Bronchial epithelial cell (primary cell): Measurements from ENCODE around the gene STK31. TPM values are rescaled to one million over a fixed set of nuclear protein-coding genes. Genes with fewer than 3 reads are reported as not detected.
"Not testable (repeated sequence)": the region's sequence is repeated elsewhere in the genome, so short reads cannot be mapped to it uniquely, and the experiment has no call there.

ENCODE experiments used
- DNase-seq: peaks from one replicate; pipeline ENCODE4 v3.0.0-alpha.2; 2010; ENCODE audit warnings: low read depth
- FAIRE-seq: peaks from 2 replicates; lab custom pipeline; 2011; peaks lifted over from hg19 to GRCh38; lab: Jason Lieb, UNC
- H3K27me3 ChIP-seq: 2 replicates; pipeline ENCODE4 v1.5.1; 2011; ENCODE audit warnings: low read length; ENCODE audit not compliant: control insufficient read depth, insufficient read depth
- H3K36me3 ChIP-seq: 2 replicates; pipeline ENCODE4 v1.5.1; 2011; ENCODE audit warnings: low read length; ENCODE audit not compliant: control insufficient read depth, insufficient read depth
- H3K4me3 ChIP-seq: 2 replicates; pipeline ENCODE4 v1.5.1; 2011; ENCODE audit warnings: mild to moderate bottlenecking, low read depth, low read length, control low read depth
- CTCF ChIP-seq: IDR thresholded peaks from 2 replicates; pipeline ENCODE4 v1.5.1; 2011; ENCODE audit warnings: mild to moderate bottlenecking, moderate library complexity, low read length, control low read depth, inconsistent platforms; ENCODE audit not compliant: insufficient read depth, severe bottlenecking
- total RNA-seq: library from RNA; depleted of rRNA; stranded (reverse); fragments of >200 nt; gene quantifications from 2 replicates; pipeline ENCODE4 v1.2.1, GENCODE V29; 2014

The STK31 gene
- total RNA-seq, 1 donor from 2014 or later, result under 0.01 TPM

DNA sequence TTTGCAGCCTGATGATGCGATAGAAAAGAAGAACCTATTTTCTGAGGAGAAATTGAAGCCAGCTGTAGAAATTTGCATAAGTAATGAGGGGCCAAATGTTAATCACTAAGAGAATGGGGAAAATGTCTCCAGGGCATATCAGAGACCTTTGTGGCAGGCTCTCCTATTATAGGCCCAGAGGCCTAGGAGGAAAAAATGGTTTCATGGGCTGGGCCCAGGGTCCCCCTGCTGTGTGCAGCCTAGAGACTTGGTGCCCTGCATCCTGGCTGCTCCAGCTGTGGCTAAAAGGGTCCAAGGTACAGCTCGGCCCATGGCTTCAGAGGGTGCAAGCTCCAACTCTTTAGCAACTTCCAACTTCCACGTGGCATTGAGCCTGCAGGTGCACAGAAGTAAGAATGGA is 123.4 kb downstream of the STK31 start:
- H3K4me3 ChIP-seq, result no peak overlapping the region
- no peaks in the 10 kb centered on the region for H3K36me3 ChIP-seq
- FAIRE-seq (no peak), DNase-seq (no peak)
- TF ChIP-seq CTCF, result no peak
- no peaks in the 10 kb centered on the region for H3K27me3 ChIP-seq

GRCh38 chr7:23844837-23845236 is 134.8 kb downstream of the STK31 start:
- DNase-seq (peak; percentile 34), FAIRE-seq (peak; percentile 36)
- not testable (repeated sequence) for H3K36me3 ChIP-seq, H3K27me3 ChIP-seq, H3K4me3 ChIP-seq

DNA sequence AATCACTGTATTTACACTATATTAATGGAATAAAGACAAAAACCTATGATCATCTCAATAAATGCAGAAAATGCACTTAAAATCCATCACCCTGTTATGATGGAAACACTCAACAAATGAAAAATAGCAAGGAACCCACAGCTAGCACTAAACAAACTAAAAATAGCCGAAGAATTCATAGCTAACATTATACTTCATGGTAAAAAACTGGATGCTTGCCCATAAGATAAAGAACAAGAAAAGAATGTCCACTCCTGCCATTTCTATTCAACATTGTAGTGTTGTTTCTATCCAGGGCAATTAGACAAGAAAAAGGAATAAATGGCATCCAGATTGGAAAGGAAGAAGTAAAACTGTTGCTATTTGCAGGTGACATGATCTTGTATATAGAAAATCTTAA is 142.1 kb downstream of the STK31 start:
- TF ChIP-seq CTCF, result no peak
- Histone ChIP-seq H3K4me3 (no peak overlapping the region), H3K27me3 (no peaks in the 10 kb centered on the region), H3K36me3 (no peaks in the 10 kb centered on the region)
- DNase-seq (no peak), FAIRE-seq (no peak)

DNA sequence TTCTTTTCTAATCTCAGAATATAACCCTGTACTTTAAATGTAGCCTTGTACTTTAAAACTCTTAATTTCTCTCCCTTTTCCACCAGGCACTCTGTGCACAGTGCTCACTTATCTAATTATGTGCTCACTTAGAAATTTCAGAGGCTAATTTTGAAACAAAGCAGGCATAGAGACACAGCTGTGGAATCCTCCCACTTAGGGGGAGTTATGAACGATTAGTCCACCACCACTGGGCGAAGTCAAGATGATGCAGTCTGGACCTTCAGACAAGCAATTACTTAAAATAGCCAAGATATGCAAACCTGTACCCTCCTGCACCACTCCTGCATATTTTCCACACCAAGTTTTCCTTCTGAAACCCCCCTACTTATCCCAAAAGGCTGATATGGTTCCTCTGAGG is 143.0 kb downstream of the STK31 start:
- H3K4me3 ChIP-seq, result no peak overlapping the region
- no peak for TF ChIP-seq CTCF
- no peaks in the 10 kb centered on the region for H3K36me3 ChIP-seq
- DNase-seq (no peak), FAIRE-seq (no peak)
- H3K27me3 ChIP-seq, result no peaks in the 10 kb centered on the region

DNA sequence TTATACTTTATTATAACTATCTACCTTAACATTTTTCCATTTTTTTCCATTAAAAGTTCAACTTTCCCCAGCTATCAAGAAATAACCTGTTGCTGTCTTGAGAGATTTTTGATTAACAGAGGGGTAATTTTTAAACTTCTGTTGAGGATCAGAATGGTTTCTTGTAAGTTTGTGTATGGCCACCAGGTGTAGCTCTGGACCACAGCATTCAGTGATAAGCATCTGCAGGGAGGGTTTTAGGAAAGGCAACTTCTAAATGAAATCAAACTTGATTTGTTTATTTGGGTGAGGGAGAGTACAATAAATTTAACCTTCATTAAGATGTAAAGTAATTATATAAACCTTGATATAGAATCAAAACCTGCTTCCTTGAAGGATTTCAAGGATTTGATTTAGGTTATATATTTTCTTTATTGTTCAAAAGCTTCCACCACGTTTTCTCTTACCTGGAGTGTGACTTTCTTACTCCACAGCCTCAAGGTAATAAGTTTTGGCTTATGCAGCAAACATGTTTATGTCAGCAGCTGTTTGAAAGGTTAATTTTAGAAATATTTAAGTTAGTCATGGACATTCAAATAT is 153.3 kb downstream of the STK31 start:
- Histone ChIP-seq H3K27me3 (no peaks in the 10 kb centered on the region), H3K36me3 (no peaks in the 10 kb centered on the region), H3K4me3 (no peak overlapping the region)
- DNase-seq (peak; percentile 57), FAIRE-seq (no peak)
- TF ChIP-seq CTCF, result peak; percentile 56

DNA sequence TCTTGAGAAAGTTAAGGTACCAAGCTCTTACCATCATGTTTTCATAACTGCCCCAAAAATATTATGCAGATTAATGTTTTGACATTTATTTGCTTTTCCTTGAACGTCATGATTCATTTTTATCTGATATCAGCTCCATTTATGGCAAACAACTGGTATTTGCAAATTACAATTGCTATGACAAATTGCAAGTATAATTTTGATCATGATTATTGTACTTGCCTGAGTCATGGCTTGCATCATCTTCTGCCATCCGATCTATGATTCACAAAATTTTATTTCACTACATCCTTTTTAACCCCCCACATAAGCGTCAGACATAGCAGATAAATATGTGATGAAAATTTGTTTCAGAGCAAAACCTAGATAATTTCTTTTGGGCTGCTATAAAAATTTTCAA is 155.0 kb downstream of the STK31 start:
- TF ChIP-seq CTCF, result no peak
- FAIRE-seq (no peak), DNase-seq (peak; percentile 87)
- Histone ChIP-seq H3K4me3 (no peak overlapping the region), H3K36me3 (no peaks in the 10 kb centered on the region), H3K27me3 (no peaks in the 10 kb centered on the region)
